Liver (tissue), 9 donors: Measurements from ENCODE around the gene RNF141. TPM values are rescaled to one million over a fixed set of nuclear protein-coding genes. Genes with fewer than 3 reads are reported as not detected.

Experiments used
- DNase-seq: peaks from one replicate; pipeline ENCODE4 v3.0.0-alpha.2; 2017; ENCODE audit warnings: low spot score
- H3K27ac ChIP-seq, 2 donors: one replicate each; pipeline ENCODE4 v1.7.0; 2013; ENCODE audit warnings: inconsistent platforms in 2 of 2, low read length in 2 of 2, control low read depth in 1 of 2, low read depth in 1 of 2, mild to moderate bottlenecking in 1 of 2
- H3K27me3 ChIP-seq, 4 donors: one replicate each; pipeline versions ENCODE4 v1.6.1 to v1.7.0; 2013; ENCODE audit warnings: low read length in 3 of 4, inconsistent platforms in 1 of 4, mild to moderate bottlenecking in 1 of 4, moderate library complexity in 1 of 4; ENCODE audit not compliant: control insufficient read depth in 4 of 4, insufficient read depth in 4 of 4
- H3K36me3 ChIP-seq, 4 donors: one replicate each; pipeline versions ENCODE4 v1.6.1 to v1.7.0; 2013; ENCODE audit warnings: low read length in 3 of 4, mild to moderate bottlenecking in 3 of 4, low read depth in 1 of 4, moderate library complexity in 1 of 4; ENCODE audit not compliant: control insufficient read depth in 4 of 4, insufficient read depth in 3 of 4
- H3K4me1 ChIP-seq, 4 donors: one replicate each; pipeline versions ENCODE4 v1.6.1 to v1.7.0; 2013; ENCODE audit warnings: low read length in 3 of 4, mild to moderate bottlenecking in 3 of 4, moderate library complexity in 1 of 4; ENCODE audit not compliant: control insufficient read depth in 4 of 4, insufficient read depth in 4 of 4
- H3K4me3 ChIP-seq, 3 donors: one replicate each; pipeline versions ENCODE4 v1.6.1 to v1.7.0; 2013; ENCODE audit warnings: low read length in 3 of 3, control low read depth in 1 of 3, low read depth in 1 of 3, mild to moderate bottlenecking in 1 of 3
- H3K9ac ChIP-seq, 2 donors: one replicate each; pipeline ENCODE4 v1.7.0; 2013; ENCODE audit warnings: low read length in 2 of 2, mild to moderate bottlenecking in 2 of 2, moderate library complexity in 2 of 2, control low read depth in 1 of 2, low read depth in 1 of 2
- H3K9me3 ChIP-seq, 4 donors: one replicate each; pipeline versions ENCODE4 v1.6.1 to v1.7.0; 2013; ENCODE audit warnings: low read length in 3 of 4; ENCODE audit not compliant: control insufficient read depth in 4 of 4
- ATF3 ChIP-seq: IDR thresholded peaks from 2 replicates; pipeline ENCODE4 v1.6.1; 2016; ENCODE audit warnings: antibody characterized with exemption
- CTCF ChIP-seq: fragments of 150-350 bp; IDR thresholded peaks from 2 replicates; pipeline ENCODE4 v1.5.1; 2017; ENCODE audit warnings: improper control_type of control experiment, low read depth, low read length; ENCODE audit not compliant: missing input control
- EGR1 ChIP-seq, 2 donors: IDR thresholded peaks; 2 replicates each; pipeline ENCODE4 v1.6.1; 2016 to 2018; ENCODE audit warnings: antibody characterized with exemption in 2 of 2, low read depth in 2 of 2
- FOXA1 ChIP-seq: IDR thresholded peaks from 2 replicates; pipeline ENCODE4 v1.6.1; 2016; ENCODE audit warnings: antibody characterized with exemption
- FOXA2 ChIP-seq: IDR thresholded peaks from 2 replicates; pipeline ENCODE4 v1.6.1; 2016; ENCODE audit warnings: antibody characterized with exemption
- GABPA ChIP-seq, 2 donors: IDR thresholded peaks in 1 of 2; conservative IDR thresholded peaks in 1 of 2; 2 replicates each; pipeline ENCODE4 v1.6.1; 2016; ENCODE audit warnings: antibody characterized with exemption in 2 of 2, mild to moderate bottlenecking in 1 of 2, moderate library complexity in 1 of 2
- HNF4A ChIP-seq, 2 donors: conservative IDR thresholded peaks; 2 replicates each; pipeline ENCODE4 v1.6.1; 2016; ENCODE audit warnings: antibody characterized with exemption in 2 of 2, mild to moderate bottlenecking in 2 of 2
- HNF4G ChIP-seq: IDR thresholded peaks from 2 replicates; pipeline ENCODE4 v1.6.1; 2016; ENCODE audit warnings: antibody characterized with exemption
- JUND ChIP-seq, 2 donors: IDR thresholded peaks; 2 replicates each; pipeline ENCODE4 v1.6.1; 2016; ENCODE audit warnings: antibody characterized with exemption in 2 of 2
- NR2F2 ChIP-seq: IDR thresholded peaks from 2 replicates; pipeline ENCODE4 v1.6.1; 2016; ENCODE audit warnings: antibody characterized with exemption
- REST ChIP-seq: IDR thresholded peaks from 2 replicates; pipeline ENCODE4 v1.6.1; 2016; ENCODE audit warnings: antibody characterized with exemption, mild to moderate bottlenecking
- RXRA ChIP-seq, 2 donors: IDR thresholded peaks; 2 replicates each; pipeline ENCODE4 v1.6.1; 2017 to 2018; ENCODE audit warnings: antibody characterized with exemption in 2 of 2, mild to moderate bottlenecking in 1 of 2
- SP1 ChIP-seq: IDR thresholded peaks from 2 replicates; pipeline ENCODE4 v1.6.1; 2018; ENCODE audit warnings: antibody characterized with exemption, mild to moderate bottlenecking
- TAF1 ChIP-seq: conservative IDR thresholded peaks from 2 replicates; pipeline ENCODE4 v1.6.1; 2016; ENCODE audit warnings: antibody characterized with exemption, mild to moderate bottlenecking
- YY1 ChIP-seq: IDR thresholded peaks from 2 replicates; pipeline ENCODE4 v1.6.1; 2016; ENCODE audit warnings: antibody characterized with exemption, mild to moderate bottlenecking
- WGBS: extraction: QIAGEN DNeasy Blood & Tissue Kit; methylation state at CpG from one replicate; pipeline ENCODE4 v1.1.7; 2013; 5-methylcytosine and 5-hydroxymethylcytosine counted together
- polyA plus RNA-seq, 2 donors: library from polyadenylated mRNA; stranded (reverse) in 1 of 2; unstranded in 1 of 2; fragments of 200-250 nt in 1 of 2; fragments of >200 nt in 1 of 2; fragmentation: Nextera tagmentation in 1 of 2; extraction: Ambion mirVana in 1 of 2; gene quantifications; one replicate each; pipeline versions ENCODE4 v1.2.1 to v1.2.3, GENCODE V29; 2013 to 2015
- total RNA-seq, 2 donors: library from RNA; depleted of rRNA; stranded (reverse); fragments of >200 nt; gene quantifications; one replicate each; pipeline ENCODE4 v1.2.3, GENCODE V29; 2014
- TF ChIP-seq, protein P1 (sequence below): IDR thresholded peaks from 2 replicates; pipeline ENCODE4 v1.6.1; 2016; ENCODE audit warnings: antibody characterized with exemption
- donor health status: healthy.
- donor health status: healthy.
- donor health status: healthy.
- donor health status: healthy.
- donor health status: healthy.

RNF141 gene
- total and polyA plus RNA-seq, 4 donors = 6.9 to 14.6 (median 13.0) TPM

GRCh38 chr11:10537600-10537999, 3.4 kb downstream of the RNF141 start:
- peaks cover 0 to 10% (median 7%) of the 10 kb centered on the region in 4 donors for H3K4me1 ChIP-seq
- H3K27ac ChIP-seq = no peak overlapping the region
- peaks cover 0 to 6% (median 1%) of the 10 kb centered on the region in 4 donors for H3K36me3 ChIP-seq
- no peak for DNase-seq
- TF ChIP-seq SP1 (no peak), RXRA (IDR thresholded peaks at IDR 0.05) (no peak), EGR1 (IDR thresholded peaks at IDR 0.05; ENCODE audit: low read depth in 2 of 2) (no peak)
- TF ChIP-seq, protein P1, sequence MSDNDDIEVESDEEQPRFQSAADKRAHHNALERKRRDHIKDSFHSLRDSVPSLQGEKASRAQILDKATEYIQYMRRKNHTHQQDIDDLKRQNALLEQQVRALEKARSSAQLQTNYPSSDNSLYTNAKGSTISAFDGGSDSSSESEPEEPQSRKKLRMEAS = no peak
- no peaks in the 10 kb centered on the region for H3K27me3 ChIP-seq
- no peak overlapping the region for H3K9ac ChIP-seq
- H3K4me3 ChIP-seq = no peak overlapping the region
- no peaks in the 10 kb centered on the region for H3K9me3 ChIP-seq

DNA sequence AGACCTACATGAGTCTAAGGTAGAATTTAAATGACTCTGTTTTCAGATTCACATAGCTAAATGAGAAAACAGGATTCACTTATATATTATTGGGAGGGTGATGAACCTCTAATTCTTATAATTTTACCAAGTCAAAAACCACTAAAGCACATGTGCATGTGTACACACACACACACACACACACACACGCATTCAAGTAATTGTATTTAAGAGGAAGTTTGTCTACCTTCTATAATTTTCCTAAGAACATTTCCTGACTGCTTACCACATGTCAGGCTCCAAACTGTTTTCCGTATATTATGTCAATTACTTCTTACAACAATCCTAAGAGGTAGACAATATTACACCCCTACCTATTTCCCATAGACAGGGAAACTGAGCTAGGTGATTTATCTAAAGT, 6.7 kb downstream of the RNF141 start:
- Histone ChIP-seq H3K27ac (no peak overlapping the region), H3K4me1 (no peaks in the 10 kb centered on the region), H3K36me3 (peaks cover 0 to 12% (median 7%) of the 10 kb centered on the region in 4 donors), H3K4me3 (no peak overlapping the region), H3K9ac (no peak overlapping the region), H3K27me3 (no peaks in the 10 kb centered on the region), H3K9me3 (no peaks in the 10 kb centered on the region)
- WGBS = 88% methylated on average over 2 of the region's 2 CpGs
- no peak for DNase-seq
- TF ChIP-seq EGR1 (IDR thresholded peaks at IDR 0.05; ENCODE audit: low read depth in 2 of 2) = no peak
- TF ChIP-seq HNF4G = no peak
- no peak for TF ChIP-seq FOXA1
- no peak for TF ChIP-seq NR2F2
- TF ChIP-seq FOXA2 = no peak
- TF ChIP-seq CTCF = no peak
- TF ChIP-seq JUND (IDR thresholded peaks at IDR 0.05) = no peak
- TF ChIP-seq GABPA (IDR thresholded peaks at IDR 0.05 in 1 of 2, conservative IDR thresholded peaks at IDR 0.05 in 1 of 2) = no peak

DNA sequence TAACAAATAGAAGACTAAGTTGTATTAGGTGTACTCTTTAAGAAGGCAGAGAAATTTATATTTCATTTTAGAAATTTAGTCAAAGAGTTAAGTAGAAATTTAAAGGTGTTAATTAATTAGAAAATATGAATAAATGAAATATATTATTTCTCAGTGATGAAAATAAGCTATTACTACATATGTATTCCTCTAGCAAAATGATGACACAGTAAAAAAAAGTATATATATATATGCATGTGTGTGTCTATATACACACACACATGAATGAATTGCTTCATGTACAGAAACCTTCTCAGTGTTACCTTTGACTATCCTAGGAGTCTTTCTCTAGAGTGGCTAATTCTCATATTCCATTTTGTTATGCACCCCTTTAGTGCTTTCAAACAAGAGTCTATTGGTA, 7.7 kb downstream of the RNF141 start:
- no peak for TF ChIP-seq FOXA2
- TF ChIP-seq RXRA (IDR thresholded peaks at IDR 0.05) = no peak
- no peak for TF ChIP-seq FOXA1
- no peaks in the 10 kb centered on the region for H3K9me3 ChIP-seq
- no peak for DNase-seq
- H3K9ac ChIP-seq = no peak overlapping the region
- peaks cover 0 to 19% (median 13%) of the 10 kb centered on the region in 4 donors for H3K36me3 ChIP-seq
- H3K4me3 ChIP-seq = no peak overlapping the region
- no peaks in the 10 kb centered on the region for H3K4me1 ChIP-seq
- H3K27me3 ChIP-seq = no peaks in the 10 kb centered on the region
- H3K27ac ChIP-seq = no peak overlapping the region

DNA sequence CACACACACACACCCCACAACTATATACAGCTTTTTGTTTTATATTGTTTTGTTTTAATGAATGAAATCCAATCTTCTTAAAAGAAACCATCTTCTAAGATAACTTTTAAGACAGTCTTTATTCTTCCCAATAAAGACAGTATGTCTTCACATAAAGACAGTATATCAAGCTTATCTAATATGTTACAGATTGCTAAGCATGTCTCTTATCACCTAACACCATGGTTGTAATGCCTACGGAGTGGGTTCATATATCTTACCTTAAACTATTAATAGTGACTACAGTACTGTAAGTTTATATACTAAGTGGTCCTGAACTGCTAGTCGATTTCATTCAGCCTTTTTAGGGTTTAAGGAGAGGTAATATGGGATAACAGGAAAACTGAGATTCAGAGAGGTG, 8.5 kb downstream of the RNF141 start:
- H3K4me3 ChIP-seq = no peak overlapping the region
- H3K9ac ChIP-seq = no peak overlapping the region
- no peak for TF ChIP-seq ATF3
- TF ChIP-seq CTCF = no peak
- TF ChIP-seq REST = no peak
- TF ChIP-seq HNF4A (conservative IDR thresholded peaks at IDR 0.05) = no peak
- TF ChIP-seq FOXA2 = no peak
- TF ChIP-seq EGR1 (IDR thresholded peaks at IDR 0.05; ENCODE audit: low read depth in 2 of 2) = no peak
- TF ChIP-seq TAF1 = no peak
- no peak for TF ChIP-seq FOXA1
- TF ChIP-seq JUND (IDR thresholded peaks at IDR 0.05) = no peak
- no peak for TF ChIP-seq SP1
- no peak for TF ChIP-seq YY1
- TF ChIP-seq HNF4G = no peak
- DNase-seq = no peak
- H3K9me3 ChIP-seq = no peaks in the 10 kb centered on the region
- H3K36me3 ChIP-seq = peaks cover 0 to 19% (median 14%) of the 10 kb centered on the region in 4 donors
- H3K27ac ChIP-seq = no peak overlapping the region
- H3K27me3 ChIP-seq = no peaks in the 10 kb centered on the region
- WGBS = 96% methylated on average over 2 of the region's 2 CpGs
- no peaks in the 10 kb centered on the region for H3K4me1 ChIP-seq
